Breast epithelium (tissue), 3 donors: ENCODE results near the gene GOT1.

Experiments used
- POLR2A ChIP-seq: fragments of 450-650 bp; IDR thresholded peaks from one replicate; pipeline ENCODE4 v1.6.1; 2016; ENCODE audit warnings: antibody characterized with exemption, mild to moderate bottlenecking, moderate library complexity
- TF ChIP-seq, protein P1 (sequence below), 3 donors: fragments of 450-650 bp; IDR thresholded peaks; one replicate each; pipeline ENCODE4 v1.5.1; 2016 to 2017; ENCODE audit warnings: antibody characterized with exemption in 3 of 3, mild to moderate bottlenecking in 3 of 3, moderate library complexity in 3 of 3

DNA sequence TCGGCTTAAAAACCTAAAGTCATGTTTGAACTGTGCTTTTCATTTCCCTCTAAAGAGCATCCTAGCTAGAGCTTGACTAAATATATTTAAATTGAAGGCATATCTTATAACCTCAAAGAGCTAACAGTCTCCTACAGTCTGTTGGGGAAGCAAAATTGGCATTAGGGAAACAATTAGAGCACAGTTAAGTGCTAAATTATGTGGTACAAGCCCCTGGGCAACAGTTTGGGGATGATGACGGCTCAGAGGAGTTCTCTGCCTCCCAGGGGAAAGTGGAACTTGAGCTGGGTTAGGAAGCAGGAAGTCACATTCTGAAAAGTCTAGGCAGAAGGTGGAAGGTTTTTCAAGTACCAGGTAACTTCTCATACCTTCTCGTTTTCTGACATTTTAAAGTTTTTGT is 18.6 kb upstream of the GOT1 start:
- TF ChIP-seq, protein P1, sequence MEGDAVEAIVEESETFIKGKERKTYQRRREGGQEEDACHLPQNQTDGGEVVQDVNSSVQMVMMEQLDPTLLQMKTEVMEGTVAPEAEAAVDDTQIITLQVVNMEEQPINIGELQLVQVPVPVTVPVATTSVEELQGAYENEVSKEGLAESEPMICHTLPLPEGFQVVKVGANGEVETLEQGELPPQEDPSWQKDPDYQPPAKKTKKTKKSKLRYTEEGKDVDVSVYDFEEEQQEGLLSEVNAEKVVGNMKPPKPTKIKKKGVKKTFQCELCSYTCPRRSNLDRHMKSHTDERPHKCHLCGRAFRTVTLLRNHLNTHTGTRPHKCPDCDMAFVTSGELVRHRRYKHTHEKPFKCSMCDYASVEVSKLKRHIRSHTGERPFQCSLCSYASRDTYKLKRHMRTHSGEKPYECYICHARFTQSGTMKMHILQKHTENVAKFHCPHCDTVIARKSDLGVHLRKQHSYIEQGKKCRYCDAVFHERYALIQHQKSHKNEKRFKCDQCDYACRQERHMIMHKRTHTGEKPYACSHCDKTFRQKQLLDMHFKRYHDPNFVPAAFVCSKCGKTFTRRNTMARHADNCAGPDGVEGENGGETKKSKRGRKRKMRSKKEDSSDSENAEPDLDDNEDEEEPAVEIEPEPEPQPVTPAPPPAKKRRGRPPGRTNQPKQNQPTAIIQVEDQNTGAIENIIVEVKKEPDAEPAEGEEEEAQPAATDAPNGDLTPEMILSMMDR (IDR thresholded peaks at IDR 0.05): no peak
- TF ChIP-seq POLR2A: no peak
